GM18511 (cell line): ENCODE results near the gene DIAPH1.

Experiments used
- ATAC-seq: cut with Tn5 transposase; IDR thresholded peaks from one replicate; pipeline ENCODE4 v1.9.1; 2021; ENCODE audit warnings: mild to moderate bottlenecking, moderate library complexity; ENCODE audit not compliant: unreplicated experiment

Gene DIAPH1

GRCh38 chr5:141522301-141522700 lies 96.5 kb downstream of the DIAPH1 start:
- ATAC-seq: no peak

DNA sequence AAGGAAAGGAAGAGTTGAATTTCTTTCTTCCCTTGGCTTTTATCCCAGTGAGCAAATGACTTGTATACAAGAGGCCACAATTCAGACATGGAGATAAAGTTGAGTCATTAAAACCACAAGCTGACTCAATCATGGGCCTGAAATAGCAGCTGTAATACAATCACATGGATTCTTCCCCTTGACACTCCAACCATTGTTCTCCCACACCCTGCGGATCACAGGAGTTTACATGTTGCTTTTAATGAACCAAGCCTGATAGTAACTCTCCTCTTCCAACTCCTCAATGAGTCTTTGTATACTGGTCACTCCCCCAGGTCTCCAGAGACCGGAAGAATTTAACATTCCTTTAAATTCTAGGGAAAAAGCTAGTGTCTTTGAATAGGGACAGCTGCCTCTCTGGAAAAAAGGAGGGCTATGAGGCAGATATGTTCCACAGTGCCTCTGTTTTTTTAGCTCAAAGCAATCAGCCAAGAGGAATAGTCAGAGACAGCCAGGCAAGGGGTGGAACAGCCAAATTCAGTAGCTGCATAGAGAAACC lies 97.5 kb downstream of the DIAPH1 start:
- ATAC-seq: no peak

- no peak for ATAC-seq
Measured at GRCh38 chr5:141519605-141520565, 98.9 kb downstream of the DIAPH1 start.

- ATAC-seq: no peak
Measured at GRCh38 chr5:141518618-141519015, 100.2 kb downstream of the DIAPH1 start.

DNA sequence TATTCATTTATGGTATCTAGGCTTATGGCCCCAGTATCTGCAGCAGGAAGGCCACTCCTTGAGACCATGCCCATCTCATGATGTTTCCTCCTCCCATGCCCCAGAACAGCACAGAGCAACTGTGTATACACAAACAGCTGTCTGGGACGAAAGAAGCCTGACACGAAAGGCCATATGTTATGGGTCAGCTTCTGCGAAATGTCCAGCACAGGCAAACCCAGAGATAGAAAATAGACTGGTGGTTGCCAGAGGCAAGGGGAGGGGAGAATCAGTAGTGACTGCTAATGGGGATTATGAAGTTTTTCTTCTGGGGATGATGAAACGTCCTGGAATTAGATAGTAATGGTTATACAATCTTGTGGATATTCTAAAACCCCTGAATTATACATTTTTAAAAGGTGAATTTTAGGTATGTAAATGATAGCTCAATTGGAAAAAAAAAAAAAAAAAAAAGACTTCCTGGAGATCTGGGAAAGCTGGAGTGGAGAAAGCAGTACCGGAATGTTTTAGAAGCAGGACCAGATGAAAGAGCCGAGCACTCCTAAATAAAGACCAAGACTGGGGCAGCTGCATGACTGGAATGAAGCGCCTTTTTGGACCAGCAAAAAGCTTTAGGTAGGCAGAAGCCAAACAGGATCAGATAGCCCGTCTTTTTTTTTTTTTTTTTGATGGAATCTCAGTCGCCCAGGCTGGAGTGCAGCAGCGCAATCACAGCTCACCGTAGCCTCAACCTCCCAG lies 100.8 kb downstream of the DIAPH1 start:
- ATAC-seq: no peak

DNA sequence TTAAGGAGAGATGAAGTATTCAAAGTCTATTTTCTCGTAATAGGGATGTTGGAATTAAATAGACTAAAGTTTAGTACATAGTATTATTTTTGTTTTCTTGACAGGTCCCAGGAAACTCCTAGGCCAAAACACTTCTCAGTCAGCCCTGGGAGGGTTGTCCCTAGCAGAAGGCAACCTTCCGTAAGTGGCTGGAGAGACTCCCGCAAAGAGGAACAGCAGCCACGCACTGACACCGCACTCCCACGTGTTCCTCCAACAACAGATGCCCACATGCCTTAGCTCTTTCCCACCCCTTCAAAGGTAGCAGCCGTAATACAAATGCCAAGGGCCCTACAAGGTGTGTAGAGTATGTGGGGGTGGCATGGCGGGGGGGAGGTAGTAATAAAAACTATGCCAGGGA lies 101.5 kb downstream of the DIAPH1 start:
- ATAC-seq: no peak

GRCh38 chr5:141516672-141517025 lies 102.2 kb downstream of the DIAPH1 start:
- no peak for ATAC-seq

DNA sequence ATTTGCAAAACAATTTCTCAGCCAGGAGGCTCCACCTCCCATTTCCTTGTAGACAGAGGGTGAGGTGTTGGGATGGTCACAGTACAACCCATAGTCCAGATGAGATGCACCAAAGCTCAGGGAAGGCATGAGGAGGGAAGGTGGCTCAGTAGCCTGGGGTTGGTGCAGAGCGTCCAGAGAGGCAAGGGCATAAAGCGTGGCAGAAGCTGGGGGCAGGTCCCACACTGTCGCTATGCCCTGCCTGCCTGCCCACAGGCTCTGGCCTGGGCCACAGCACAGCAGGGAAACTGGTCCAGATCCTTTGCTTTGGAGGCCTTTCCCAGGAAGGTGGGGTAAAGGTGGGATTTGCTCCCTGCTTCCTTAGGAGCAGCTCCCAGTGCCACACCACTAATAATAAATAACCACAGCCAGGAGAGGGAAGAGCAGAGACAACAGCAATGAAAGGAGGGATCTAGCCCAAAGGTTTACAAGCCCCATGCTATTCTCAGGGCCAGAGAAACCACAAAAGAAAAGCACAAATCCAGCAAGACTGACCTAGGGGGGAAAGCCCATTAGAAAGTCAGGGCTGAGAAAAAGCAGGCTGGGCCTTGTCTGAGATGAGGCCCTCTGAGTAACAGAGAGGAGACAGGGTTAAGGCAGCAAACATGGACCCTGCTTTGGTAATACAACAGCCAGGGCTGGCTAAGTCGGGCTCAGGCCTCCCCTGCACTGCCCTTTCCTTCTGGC lies 102.7 kb downstream of the DIAPH1 start:
- ATAC-seq: no peak

DNA sequence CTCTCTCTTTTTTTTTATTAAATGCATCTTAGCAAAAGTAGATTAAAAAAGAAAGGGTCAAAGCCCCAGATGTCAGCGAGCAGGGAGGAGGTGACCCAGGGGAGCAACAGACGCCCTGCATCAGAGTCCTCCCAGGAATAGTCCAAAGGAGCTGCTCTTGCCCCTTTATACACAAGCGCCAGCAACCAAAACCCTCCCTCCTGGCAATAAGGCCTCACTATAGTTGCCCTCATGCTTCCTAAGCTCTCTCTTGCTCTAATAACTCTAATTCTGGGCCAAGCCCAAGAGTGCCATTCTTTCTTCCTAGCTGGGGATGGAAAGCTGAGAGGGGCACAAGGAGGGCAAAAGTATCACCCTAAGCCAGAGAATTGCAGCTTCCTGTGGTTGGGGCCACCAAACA lies 103.7 kb downstream of the DIAPH1 start:
- ATAC-seq: no peak

DNA sequence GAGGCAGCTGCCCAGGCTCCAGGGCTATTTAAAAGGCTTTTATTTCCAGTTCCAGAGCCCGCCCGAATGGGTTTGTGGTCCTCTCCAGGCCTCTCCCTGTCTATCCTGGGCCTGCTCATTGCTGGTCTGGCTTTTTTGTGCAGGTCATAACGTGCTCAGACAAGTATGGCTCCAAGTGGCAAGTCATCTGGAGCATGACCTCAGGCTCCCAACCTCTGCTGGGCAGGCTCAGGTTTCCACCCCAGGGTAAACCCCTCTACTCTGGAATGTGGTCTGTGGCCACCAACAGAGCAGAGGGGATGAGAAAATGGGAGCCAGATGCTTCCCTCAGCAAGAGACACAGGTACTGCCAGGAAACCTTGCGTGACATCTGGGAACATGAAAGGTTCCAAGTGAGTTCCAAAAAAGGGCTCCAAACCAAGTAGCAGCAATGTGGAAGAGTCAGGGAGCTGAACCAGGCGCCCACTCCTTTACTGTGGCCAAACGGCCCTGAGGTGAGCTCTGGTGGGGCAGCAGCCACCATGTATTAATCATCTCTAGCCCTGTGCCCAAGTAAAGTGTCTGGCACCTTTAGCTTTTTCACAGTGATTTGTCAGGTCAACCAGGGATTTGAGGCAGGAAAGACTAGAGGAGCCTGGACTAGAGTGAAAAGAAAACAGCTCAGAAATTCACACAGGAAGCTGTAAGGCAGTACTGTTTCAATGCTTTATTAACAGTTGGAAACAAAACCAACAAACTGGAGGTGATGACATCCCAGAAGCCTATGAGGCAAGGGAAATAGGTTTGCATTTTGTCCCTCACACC lies 104.3 kb downstream of the DIAPH1 start:
- ATAC-seq: peak; percentile 26

GRCh38 chr5:141513627-141514329 lies 105.0 kb downstream of the DIAPH1 start:
- peak; percentile 45 for ATAC-seq

GRCh38 chr5:141512911-141513626 lies 105.7 kb downstream of the DIAPH1 start:
- peak; percentile 9 for ATAC-seq

- no peak for ATAC-seq
Measured at GRCh38 chr5:141512390-141512910, 106.3 kb downstream of the DIAPH1 start.

DNA sequence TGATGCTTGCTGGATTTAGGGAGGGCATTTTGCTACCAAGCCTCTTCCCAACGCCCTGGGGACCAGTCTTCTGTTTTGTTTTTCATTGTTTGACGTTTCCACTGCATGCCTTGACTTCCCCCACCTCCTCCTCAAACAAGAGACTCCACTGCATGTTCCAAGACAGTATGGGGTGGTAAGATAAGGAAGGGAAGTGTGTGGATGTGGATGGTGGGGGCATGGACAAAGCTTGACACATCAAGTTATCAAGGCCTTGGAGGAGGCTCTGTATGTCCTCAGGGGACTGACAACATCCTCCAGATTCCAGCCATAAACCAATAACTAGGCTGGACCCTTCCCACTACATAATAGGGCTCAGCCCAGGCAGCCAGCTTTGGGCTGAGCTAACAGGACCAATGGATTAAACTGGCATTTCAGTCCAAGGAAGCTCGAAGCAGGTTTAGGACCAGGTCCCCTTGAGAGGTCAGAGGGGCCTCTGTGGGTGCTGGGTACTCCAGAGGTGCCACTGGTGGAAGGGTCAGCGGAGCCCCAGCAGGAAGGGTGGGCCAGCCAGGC lies 107.0 kb downstream of the DIAPH1 start:
- no peak for ATAC-seq

DNA sequence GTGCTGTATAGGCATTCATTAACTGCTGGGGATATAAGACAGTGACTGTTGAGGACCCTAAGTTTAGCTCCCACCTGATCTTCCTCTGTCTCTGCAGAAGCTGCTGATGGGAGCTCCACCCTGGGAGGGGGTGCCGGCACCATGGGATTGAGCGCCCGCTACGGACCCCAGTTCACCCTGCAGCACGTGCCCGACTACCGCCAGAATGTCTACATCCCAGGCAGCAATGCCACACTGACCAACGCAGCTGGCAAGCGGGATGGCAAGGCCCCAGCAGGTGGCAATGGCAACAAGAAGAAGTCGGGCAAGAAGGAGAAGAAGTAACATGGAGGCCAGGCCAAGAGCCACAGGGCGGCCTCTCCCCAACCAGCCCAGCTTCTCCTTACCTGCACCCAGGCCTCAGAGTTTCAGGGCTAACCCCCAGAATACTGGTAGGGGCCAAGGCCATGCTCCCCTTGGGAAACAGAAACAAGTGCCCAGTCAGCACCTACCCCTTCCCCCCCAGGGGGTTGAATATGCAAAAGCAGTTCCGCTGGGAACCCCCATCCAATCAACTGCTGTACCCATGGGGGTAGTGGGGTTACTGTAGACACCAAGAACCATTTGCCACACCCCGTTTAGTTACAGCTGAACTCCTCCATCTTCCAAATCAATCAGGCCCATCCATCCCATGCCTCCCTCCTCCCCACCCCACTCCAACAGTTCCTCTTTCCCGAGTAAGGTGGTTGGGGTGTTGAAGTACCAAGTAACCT lies 107.8 kb downstream of the DIAPH1 start:
- no peak for ATAC-seq

- no peak for ATAC-seq
Measured at GRCh38 chr5:141510160-141510559, 108.6 kb downstream of the DIAPH1 start.

- ATAC-seq: peak; percentile 22
Measured at GRCh38 chr5:141508798-141509611, 109.8 kb downstream of the DIAPH1 start.
